ENCODE measurements around the gene GALNT7.

GALNT7 gene

GRCh38 chr4:173269280-173269679, 100.7 kb downstream of the GALNT7 start:
- no peak for DNase-seq

GRCh38 chr4:173270312-173271027, 101.9 kb downstream of the GALNT7 start:
- no peak for DNase-seq

- no peak for DNase-seq
Observed at GRCh38 chr4:173272314-173272713, 103.7 kb downstream of the GALNT7 start.

- no peak for DNase-seq
Observed at GRCh38 chr4:173272996-173273395, 104.4 kb downstream of the GALNT7 start.

- DNase-seq = no peak
Observed at GRCh38 chr4:173273941-173274340, 105.3 kb downstream of the GALNT7 start.

GRCh38 chr4:173274744-173275143, 106.1 kb downstream of the GALNT7 start:
- DNase-seq = no peak

- no peak for DNase-seq
Observed at GRCh38 chr4:173275150-173275549, 106.5 kb downstream of the GALNT7 start.

GRCh38 chr4:173277340-173277739, 108.7 kb downstream of the GALNT7 start:
- no peak for DNase-seq

- DNase-seq = no peak
Observed at GRCh38 chr4:173280998-173281397, 112.4 kb downstream of the GALNT7 start.

- DNase-seq = no peak
Observed at GRCh38 chr4:173281406-173282255, 113.0 kb downstream of the GALNT7 start.

- no peak for DNase-seq
Observed at GRCh38 chr4:173282256-173282562, 113.6 kb downstream of the GALNT7 start.

GRCh38 chr4:173282626-173283025, 114.0 kb downstream of the GALNT7 start:
- DNase-seq = no peak

- DNase-seq = no peak
Observed at GRCh38 chr4:173284463-173284862, 115.9 kb downstream of the GALNT7 start.

- DNase-seq = no peak
Observed at GRCh38 chr4:173287486-173287885, 118.9 kb downstream of the GALNT7 start.

GRCh38 chr4:173288296-173288695, 119.7 kb downstream of the GALNT7 start:
- no peak for DNase-seq

GRCh38 chr4:173288698-173289352, 120.2 kb downstream of the GALNT7 start:
- DNase-seq = no peak

- no peak for DNase-seq
Observed at GRCh38 chr4:173289353-173289727, 120.7 kb downstream of the GALNT7 start.

GRCh38 chr4:173291899-173292298, 123.3 kb downstream of the GALNT7 start:
- no peak for DNase-seq

GRCh38 chr4:173293663-173294062, 125.1 kb downstream of the GALNT7 start:
- no peak for DNase-seq

- DNase-seq = no peak
Observed at GRCh38 chr4:173294444-173294843, 125.8 kb downstream of the GALNT7 start.

- no peak for DNase-seq
Observed at GRCh38 chr4:173301518-173302201, 133.0 kb downstream of the GALNT7 start.

GRCh38 chr4:173307778-173308177, 139.2 kb downstream of the GALNT7 start:
- no peak for DNase-seq

GRCh38 chr4:173311368-173311767, 142.8 kb downstream of the GALNT7 start:
- DNase-seq = no peak
